ENCODE results near the gene LIX1L.
"Not testable (repeated sequence)": the region's sequence is repeated elsewhere in the genome, so short reads cannot be mapped to it uniquely, and the experiment has no call there.

The LIX1L gene

DNA sequence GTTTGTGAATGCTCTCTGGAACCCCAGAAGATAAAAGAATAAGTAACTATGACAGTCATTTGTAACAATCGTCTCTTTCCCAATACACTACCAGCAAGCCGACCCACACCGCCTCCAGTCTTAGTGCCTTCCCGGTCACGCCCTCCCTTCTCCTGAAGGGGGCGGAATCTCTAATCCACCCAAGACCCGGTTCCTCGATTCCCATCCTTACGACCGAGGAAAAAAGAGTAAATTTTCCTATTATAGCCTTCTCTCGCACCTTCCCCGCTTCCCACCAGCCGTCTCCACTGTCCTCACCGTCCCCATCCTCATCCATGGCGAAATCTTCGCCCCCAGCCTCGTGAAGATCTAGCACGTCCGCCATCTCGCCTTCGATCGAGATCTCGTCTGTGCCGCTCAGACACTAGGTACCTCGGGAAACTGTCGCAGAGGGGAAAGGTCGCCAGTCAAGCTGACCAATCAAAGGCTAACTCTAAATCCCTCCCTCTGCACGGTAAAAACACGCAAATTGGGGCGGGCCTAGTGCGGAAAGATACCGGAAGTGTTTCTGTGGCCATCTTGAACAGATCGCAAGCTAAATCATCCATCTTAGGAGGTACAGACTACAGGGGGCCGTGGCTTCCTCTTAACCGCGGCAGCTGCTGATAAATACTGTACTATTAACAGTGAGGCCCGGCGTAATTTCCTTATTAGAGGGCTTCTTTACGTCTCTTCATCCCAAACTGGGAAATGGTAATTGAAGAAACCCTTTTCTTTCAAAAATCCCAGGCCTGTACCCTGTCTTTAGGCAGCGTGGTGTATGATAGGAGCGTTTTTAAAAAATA lies 30.5 kb downstream of the LIX1L start, which contains the start of gene RBM8A:
RBM8A (minus strand) TSS at position 422 of the 824 bp plus-strand sequence; CDS start at position 364, 58 bp downstream.
- H2AFZ ChIP-seq (ENCODE audit: low read depth): peak within 1 kb of the TSS; percentile 73
- no peaks in the 10 kb centered on the region for H4K20me1 ChIP-seq (ENCODE audit: insufficient read depth)

DNA sequence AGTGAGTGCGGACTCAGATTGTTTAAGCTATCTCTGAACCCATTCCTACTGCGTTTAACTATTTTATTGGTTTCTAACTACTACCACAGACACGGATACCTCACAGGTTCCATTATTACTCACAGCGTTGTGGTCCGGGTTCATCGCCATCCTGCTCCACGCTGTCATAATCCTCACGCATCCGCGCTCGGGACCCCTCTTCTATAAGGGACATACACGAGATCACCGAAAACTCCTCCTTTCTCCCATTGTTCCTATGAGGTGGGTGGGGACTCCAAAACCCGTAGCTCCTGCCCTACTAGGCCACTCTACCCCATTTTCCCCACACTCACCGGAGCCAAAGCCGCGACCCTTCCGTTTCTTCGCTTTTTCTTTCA lies 31.1 kb downstream of the LIX1L start:
- H3K27ac ChIP-seq: peak overlapping the region; percentile 75
- H2AFZ ChIP-seq (ENCODE audit: low read depth): peak overlapping the region; percentile 73
- H3K27me3 ChIP-seq (ENCODE audit: insufficient read depth, low read depth): no peaks in the 10 kb centered on the region
- H3K4me3 ChIP-seq (IDR thresholded peaks at IDR 0.05; ENCODE audit: insufficient read depth, low read depth, low read length): peak overlapping the region; percentile 100
- no peak for TF ChIP-seq CTCF (conservative IDR thresholded peaks at IDR 0.05; ENCODE audit: low read depth, low read length)
- peaks cover 28% of the 10 kb centered on the region for H3K79me2 ChIP-seq (ENCODE audit: insufficient read depth, low read depth)
- H3K36me3 ChIP-seq (ENCODE audit: insufficient read depth): peaks cover 7% of the 10 kb centered on the region; the same call in 1 of the 2 replicates
- H3K4me2 ChIP-seq: peak overlapping the region; percentile 89
- H3K9ac ChIP-seq: peak overlapping the region; percentile 80
- H3K4me1 ChIP-seq (ENCODE audit: low read depth, poor library complexity, severe bottlenecking): peaks cover 18% of the 10 kb centered on the region
- no peaks in the 10 kb centered on the region for H4K20me1 ChIP-seq (ENCODE audit: insufficient read depth)

More for the DNA sequence above, 30.5 kb downstream of the LIX1L start, which contains the start of gene RBM8A:
- H3K79me2 ChIP-seq (ENCODE audit: insufficient read depth, low read depth): peaks cover 28% of the 10 kb centered on the region
- peak within 1 kb of the TSS; percentile 100 for H3K4me3 ChIP-seq (IDR thresholded peaks at IDR 0.05; ENCODE audit: insufficient read depth, low read depth, low read length)
- peak; percentile 99 for TF ChIP-seq CTCF (conservative IDR thresholded peaks at IDR 0.05; ENCODE audit: low read depth, low read length)
- H3K4me1 ChIP-seq (ENCODE audit: low read depth, poor library complexity, severe bottlenecking): peaks cover 18% of the 10 kb centered on the region
- H3K4me2 ChIP-seq: peak within 1 kb of the TSS; percentile 89
- H3K27me3 ChIP-seq (ENCODE audit: insufficient read depth, low read depth): no peaks in the 10 kb centered on the region
- peaks cover 7% of the 10 kb centered on the region; the same call in 1 of the 2 replicates for H3K36me3 ChIP-seq (ENCODE audit: insufficient read depth)
- peak within 1 kb of the TSS; percentile 80 for H3K9ac ChIP-seq
- H3K27ac ChIP-seq: peak within 1 kb of the TSS; percentile 75

GRCh38 chr1:145922266-145922665 lies 35.6 kb downstream of the LIX1L start:
- Histone ChIP-seq H3K4me2 (no peak overlapping the region), H3K79me2 (ENCODE audit: insufficient read depth, low read depth) (peaks cover 16% of the 10 kb centered on the region), H3K27me3 (ENCODE audit: insufficient read depth, low read depth) (no peaks in the 10 kb centered on the region), H3K9ac (no peak overlapping the region), H3K36me3 (ENCODE audit: insufficient read depth) (peaks cover 7% of the 10 kb centered on the region; the same call in 1 of the 2 replicates), H4K20me1 (ENCODE audit: insufficient read depth) (no peaks in the 10 kb centered on the region), H3K4me3 (IDR thresholded peaks at IDR 0.05; ENCODE audit: insufficient read depth, low read depth, low read length) (no peak overlapping the region), H3K4me1 (ENCODE audit: low read depth, poor library complexity, severe bottlenecking) (peaks cover 28% of the 10 kb centered on the region), H2AFZ (ENCODE audit: low read depth) (no peak overlapping the region), H3K27ac (no peak overlapping the region)
- no peak for TF ChIP-seq CTCF (conservative IDR thresholded peaks at IDR 0.05; ENCODE audit: low read depth, low read length)

DNA sequence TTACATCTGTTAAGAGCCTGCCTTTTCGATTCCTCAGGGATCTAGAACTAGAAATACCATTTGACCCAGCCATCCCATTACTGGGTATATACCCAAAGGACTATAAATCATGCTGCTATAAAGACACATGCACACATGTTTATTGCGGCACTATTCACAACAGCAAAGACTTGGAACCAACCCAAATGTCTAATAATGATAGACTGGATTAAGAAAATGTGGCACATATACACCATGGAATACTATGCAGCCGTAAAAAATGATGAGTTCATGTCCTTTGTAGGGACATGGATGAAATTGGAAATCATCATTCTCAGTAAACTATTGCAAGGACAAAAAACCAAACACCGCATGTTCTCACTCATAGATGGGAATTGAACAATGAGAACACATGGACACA lies 37.5 kb downstream of the LIX1L start:
- not testable (repeated sequence) for H3K79me2 ChIP-seq (ENCODE audit: insufficient read depth, low read depth); H3K4me2 ChIP-seq; H3K27ac ChIP-seq; H3K4me3 ChIP-seq (IDR thresholded peaks at IDR 0.05; ENCODE audit: insufficient read depth, low read depth, low read length); H4K20me1 ChIP-seq (ENCODE audit: insufficient read depth); H2AFZ ChIP-seq (ENCODE audit: low read depth); H3K27me3 ChIP-seq (ENCODE audit: insufficient read depth, low read depth); H3K36me3 ChIP-seq (ENCODE audit: insufficient read depth); H3K9ac ChIP-seq
- H3K4me1 ChIP-seq (ENCODE audit: low read depth, poor library complexity, severe bottlenecking): peaks cover 24% of the 10 kb centered on the region

All from KMS-11 (cell line).